Muscle of back (tissue), 13 donors: ENCODE data around the gene CDH26. TPM values are rescaled to one million over a fixed set of nuclear protein-coding genes. Genes with fewer than 3 reads are reported as not detected.

Experiments used
- DNase-seq, 3 donors: peaks; one replicate each; pipeline versions ENCODE4 v3.0.0 to v3.0.0-alpha.2; 2013
- long read RNA-seq, 9 donors: transcript quantifications; one replicate each; lab custom pipeline, GENCODE V29; 2026
- polyA plus RNA-seq, 10 donors: library from polyadenylated mRNA; unstranded; fragments of 120-200 nt; gene quantifications; one replicate each; pipeline ENCODE4 v1.2.1, GENCODE V29; 2013; ENCODE audit not compliant: insufficient read length in 10 of 10

CDH26 gene
- 1 to 10 TPM in 1 of 10 donors, under 1 TPM in 9; 0.20 to 1.5 (median 0.77) TPM for polyA plus RNA-seq
- long read RNA-seq, donor 1: 0 reads
- long read RNA-seq, donor 2: 0 reads
- long read RNA-seq, donor 3: 0 reads
- long read RNA-seq, donor 4: 0 reads
- long read RNA-seq, donor 5: 0 reads
- long read RNA-seq, donor 6: 0 reads
- long read RNA-seq, donor 7: 0 reads
- long read RNA-seq, donor 8: 0 reads
- long read RNA-seq, donor 9: 0 reads

- DNase-seq: no peak
Measured at GRCh38 chr20:59958123-59958522, at the start of gene CDH26. Gene CDH26 (plus strand): TSS chr20:59958423. CDS start chr20:59958727, 304 bp downstream.

GRCh38 chr20:59908855-59909254 lies 49.4 kb upstream of the CDH26 start:
- no peak for DNase-seq

GRCh38 chr20:59911041-59911440 lies 47.2 kb upstream of the CDH26 start:
- DNase-seq: no peak

- DNase-seq: no peak
Measured at GRCh38 chr20:59912609-59913008, 45.6 kb upstream of the CDH26 start.

- DNase-seq: no peak
Measured at GRCh38 chr20:59920944-59921343, 37.3 kb upstream of the CDH26 start.

- no peak for DNase-seq
Measured at GRCh38 chr20:59923514-59923913, 34.7 kb upstream of the CDH26 start.

- DNase-seq: no peak
Measured at GRCh38 chr20:59925359-59925758, 32.9 kb upstream of the CDH26 start.

- no peak for DNase-seq
Measured at GRCh38 chr20:59925899-59926298, 32.3 kb upstream of the CDH26 start.

- no peak for DNase-seq
Measured at GRCh38 chr20:59931511-59932312, 26.5 kb upstream of the CDH26 start.

GRCh38 chr20:59932616-59933295 lies 25.5 kb upstream of the CDH26 start:
- no peak for DNase-seq

- DNase-seq: peak in 1 of 3 donors; percentile 48
Measured at GRCh38 chr20:59933296-59933848, 24.9 kb upstream of the CDH26 start, which contains the start of gene SYCP2. Gene SYCP2 (minus strand): TSS chr20:59933637. CDS start chr20:59922413, 11,224 bp downstream.

- DNase-seq: peak; percentile 60 to 92 (median 73)
Measured at GRCh38 chr20:59933849-59934585, 24.2 kb upstream of the CDH26 start.

- DNase-seq: no peak
Measured at GRCh38 chr20:59935457-59936185, 22.6 kb upstream of the CDH26 start.

GRCh38 chr20:59936409-59936808 lies 21.8 kb upstream of the CDH26 start:
- DNase-seq: no peak

GRCh38 chr20:59937150-59937549 lies 21.1 kb upstream of the CDH26 start:
- DNase-seq: no peak

- DNase-seq: peak in 1 of 3 donors; percentile 33
Measured at GRCh38 chr20:59938221-59938620, 20.0 kb upstream of the CDH26 start.

GRCh38 chr20:59938696-59939051 lies 19.5 kb upstream of the CDH26 start:
- peak in 1 of 3 donors; percentile 33 for DNase-seq

GRCh38 chr20:59939052-59939878 lies 19.0 kb upstream of the CDH26 start:
- DNase-seq: peak in 1 of 3 donors; percentile 49

GRCh38 chr20:59939879-59940128 lies 18.4 kb upstream of the CDH26 start:
- DNase-seq: no peak
